ENCODE measurements around the gene ALDH3A1. TPM values are rescaled to one million over a fixed set of nuclear protein-coding genes. Genes with fewer than 3 reads are reported as not detected.

Gene ALDH3A1
- total RNA-seq, 1 donor: 0.54 TPM

DNA sequence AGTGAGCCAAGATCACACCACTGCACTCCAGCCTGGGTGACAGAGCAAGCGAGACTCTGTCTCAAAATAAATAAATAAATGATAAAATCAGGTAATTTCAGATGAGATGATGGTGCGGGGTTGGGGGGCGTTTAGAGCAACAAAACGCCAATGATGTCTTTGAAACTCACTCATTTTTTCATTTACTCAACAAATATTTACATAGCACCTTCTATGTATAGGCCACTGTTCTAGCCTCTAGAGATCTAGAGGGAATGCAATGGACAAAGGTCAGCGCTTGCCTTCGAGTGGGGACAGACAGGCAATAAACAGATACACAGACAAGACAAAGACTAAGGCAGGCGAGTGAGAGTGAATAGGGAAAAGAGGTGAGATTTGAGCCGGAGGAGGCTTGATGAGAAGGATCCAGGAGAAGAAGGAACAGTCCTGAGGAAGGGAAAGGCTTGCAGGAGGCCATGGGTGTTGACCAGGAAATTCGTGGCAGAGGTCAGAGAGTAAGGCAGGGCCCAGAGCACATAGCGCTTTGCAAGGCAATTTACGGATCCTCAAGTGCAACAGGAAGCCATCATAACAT is 14.1 kb downstream of the ALDH3A1 start:
- H3K4me3 ChIP-seq (ENCODE audit: low read depth, low read length): no peak overlapping the region
- no peak for DNase-seq (ENCODE audit: low read depth)
- TF ChIP-seq, protein P1, sequence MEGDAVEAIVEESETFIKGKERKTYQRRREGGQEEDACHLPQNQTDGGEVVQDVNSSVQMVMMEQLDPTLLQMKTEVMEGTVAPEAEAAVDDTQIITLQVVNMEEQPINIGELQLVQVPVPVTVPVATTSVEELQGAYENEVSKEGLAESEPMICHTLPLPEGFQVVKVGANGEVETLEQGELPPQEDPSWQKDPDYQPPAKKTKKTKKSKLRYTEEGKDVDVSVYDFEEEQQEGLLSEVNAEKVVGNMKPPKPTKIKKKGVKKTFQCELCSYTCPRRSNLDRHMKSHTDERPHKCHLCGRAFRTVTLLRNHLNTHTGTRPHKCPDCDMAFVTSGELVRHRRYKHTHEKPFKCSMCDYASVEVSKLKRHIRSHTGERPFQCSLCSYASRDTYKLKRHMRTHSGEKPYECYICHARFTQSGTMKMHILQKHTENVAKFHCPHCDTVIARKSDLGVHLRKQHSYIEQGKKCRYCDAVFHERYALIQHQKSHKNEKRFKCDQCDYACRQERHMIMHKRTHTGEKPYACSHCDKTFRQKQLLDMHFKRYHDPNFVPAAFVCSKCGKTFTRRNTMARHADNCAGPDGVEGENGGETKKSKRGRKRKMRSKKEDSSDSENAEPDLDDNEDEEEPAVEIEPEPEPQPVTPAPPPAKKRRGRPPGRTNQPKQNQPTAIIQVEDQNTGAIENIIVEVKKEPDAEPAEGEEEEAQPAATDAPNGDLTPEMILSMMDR (IDR thresholded peaks at IDR 0.05; ENCODE audit: insufficient read depth, low read length): no peak

DNA sequence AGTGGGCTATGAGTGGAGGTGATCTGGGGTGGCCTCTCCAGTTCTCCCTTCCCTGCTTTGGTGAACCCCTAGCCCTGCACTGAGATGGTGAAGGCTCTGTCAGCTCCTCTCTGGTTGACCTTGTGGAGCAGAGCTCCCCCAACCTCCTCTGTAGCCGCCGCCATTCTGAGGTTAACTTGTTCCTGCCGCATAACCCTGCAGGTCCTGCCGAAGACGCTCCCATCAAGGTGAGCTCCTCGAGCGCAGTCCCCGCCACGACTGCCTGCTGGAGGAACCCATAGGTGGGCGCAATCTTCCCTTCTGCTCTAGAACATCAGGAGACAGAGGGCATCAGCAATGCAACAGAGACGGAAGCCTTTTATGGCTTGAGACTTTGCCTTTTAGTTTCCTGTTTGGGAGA is 16.5 kb downstream of the ALDH3A1 start:
- no peak overlapping the region for H3K4me3 ChIP-seq (ENCODE audit: low read depth, low read length)
- TF ChIP-seq, protein P1 (IDR thresholded peaks at IDR 0.05; ENCODE audit: insufficient read depth, low read length): no peak
- DNase-seq (ENCODE audit: low read depth): no peak

GRCh38 chr17:19730843-19731242 is 17.3 kb downstream of the ALDH3A1 start:
- DNase-seq (ENCODE audit: low read depth): no peak
- no peak overlapping the region for H3K4me3 ChIP-seq (ENCODE audit: low read depth, low read length)
- TF ChIP-seq, protein P1 (IDR thresholded peaks at IDR 0.05; ENCODE audit: insufficient read depth, low read length): no peak

DNA sequence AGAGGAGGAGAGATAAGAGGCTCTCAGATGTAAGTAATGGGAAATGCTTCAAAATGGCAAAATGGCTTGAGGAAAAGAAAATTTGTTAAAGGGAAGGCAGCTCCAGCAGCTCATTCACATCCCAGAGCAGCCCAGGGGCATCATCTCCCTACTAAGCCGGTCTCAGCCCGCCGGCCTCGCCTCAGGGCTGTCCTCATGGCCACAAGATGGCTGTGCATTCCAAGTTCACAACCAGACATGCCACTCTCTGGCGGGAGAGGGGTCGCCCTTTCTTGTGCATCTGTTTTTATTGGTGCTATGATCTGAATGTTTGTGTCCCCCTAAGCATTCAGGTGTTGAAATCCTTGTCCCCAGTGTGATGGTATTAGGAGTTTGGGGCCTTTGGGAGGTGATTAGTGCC is 18.2 kb downstream of the ALDH3A1 start:
- no peak overlapping the region for H3K4me3 ChIP-seq (ENCODE audit: low read depth, low read length)
- TF ChIP-seq, protein P1 (IDR thresholded peaks at IDR 0.05; ENCODE audit: insufficient read depth, low read length): no peak
- DNase-seq (ENCODE audit: low read depth): no peak

GRCh38 chr17:19728084-19728495 is 20.0 kb downstream of the ALDH3A1 start:
- TF ChIP-seq, protein P1 (IDR thresholded peaks at IDR 0.05; ENCODE audit: insufficient read depth, low read length): no peak
- DNase-seq (ENCODE audit: low read depth): peak; percentile 87
- no peak overlapping the region for H3K4me3 ChIP-seq (ENCODE audit: low read depth, low read length)

- DNase-seq (ENCODE audit: low read depth): peak; percentile 84
- no peak overlapping the region for H3K4me3 ChIP-seq (ENCODE audit: low read depth, low read length)
- TF ChIP-seq, protein P1 (IDR thresholded peaks at IDR 0.05; ENCODE audit: insufficient read depth, low read length): no peak
These were observed 20.5 kb downstream of the ALDH3A1 start for GRCh38 chr17:19727501-19728078.
